Hematopoietic multipotent progenitor cell treated with erythropoietin and hydrocortisone succinate and interleukin-3 and kit ligand, for 8 days (in vitro differentiated cells): ENCODE data around the gene ATG7.
"Not testable (repeated sequence)": the region's sequence is repeated elsewhere in the genome, so short reads cannot be mapped to it uniquely, and the experiment has no call there.

Experiments used
- DNase-seq: peaks from one replicate; pipeline ENCODE4 v3.0.0-alpha.2; 2015

ATG7 gene

DNA sequence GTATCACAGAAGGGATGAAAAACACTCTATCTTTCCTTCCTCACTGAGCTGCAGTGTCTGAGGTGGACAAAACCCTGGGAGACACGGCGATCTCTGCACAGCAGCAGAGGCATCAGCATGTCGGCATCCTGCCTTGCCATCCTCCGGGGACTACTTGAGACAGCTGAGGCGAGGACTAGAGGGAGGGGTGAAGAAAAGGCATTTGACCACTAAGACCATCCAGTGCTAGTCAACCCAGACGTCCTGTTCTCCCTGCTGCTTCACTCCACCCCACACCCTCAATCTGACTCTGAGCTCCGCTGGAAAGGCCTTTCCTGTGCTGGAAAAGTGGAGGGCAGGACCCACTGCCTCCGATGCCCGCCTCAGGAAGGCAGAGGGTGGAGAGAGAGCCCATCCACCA lies 304.3 kb downstream of the ATG7 start:
- no peak for DNase-seq

DNA sequence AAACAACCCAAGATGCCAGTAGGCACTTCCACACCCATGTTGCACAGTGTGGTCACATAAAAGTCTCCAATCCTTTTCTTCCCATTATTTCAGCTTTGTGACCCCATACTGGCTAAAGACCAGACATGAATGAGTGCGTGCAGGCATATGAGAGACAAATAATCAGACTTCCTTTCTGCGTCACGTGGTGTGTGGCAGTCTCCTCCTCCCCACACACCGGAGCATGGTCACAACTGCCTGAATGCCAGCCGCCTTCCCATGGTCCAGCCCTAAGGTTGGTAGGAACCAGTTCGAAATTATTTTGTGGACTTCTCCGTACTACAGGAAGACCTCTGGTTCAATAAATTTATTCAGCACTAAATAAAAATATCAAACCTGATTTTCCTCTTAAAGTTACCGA lies 306.0 kb downstream of the ATG7 start:
- no peak for DNase-seq

DNA sequence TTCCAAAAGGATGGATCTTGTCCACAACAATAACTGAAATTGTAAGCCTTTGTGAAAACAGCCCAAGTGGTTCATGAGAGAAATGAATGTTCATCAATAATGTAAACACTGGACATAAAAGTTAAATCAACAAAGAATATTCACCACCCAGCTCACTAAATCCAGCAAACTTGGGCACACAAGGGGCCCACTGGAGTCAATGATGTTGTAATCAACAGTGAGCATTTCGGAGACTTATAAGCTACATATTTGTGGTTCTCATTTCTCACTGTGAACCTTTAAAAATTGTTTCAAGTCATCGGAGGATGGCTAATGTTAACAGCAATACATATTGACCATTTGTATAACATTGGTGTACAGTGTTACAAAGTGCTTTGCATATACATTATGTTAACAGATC lies 308.4 kb downstream of the ATG7 start:
- DNase-seq, result no peak

DNA sequence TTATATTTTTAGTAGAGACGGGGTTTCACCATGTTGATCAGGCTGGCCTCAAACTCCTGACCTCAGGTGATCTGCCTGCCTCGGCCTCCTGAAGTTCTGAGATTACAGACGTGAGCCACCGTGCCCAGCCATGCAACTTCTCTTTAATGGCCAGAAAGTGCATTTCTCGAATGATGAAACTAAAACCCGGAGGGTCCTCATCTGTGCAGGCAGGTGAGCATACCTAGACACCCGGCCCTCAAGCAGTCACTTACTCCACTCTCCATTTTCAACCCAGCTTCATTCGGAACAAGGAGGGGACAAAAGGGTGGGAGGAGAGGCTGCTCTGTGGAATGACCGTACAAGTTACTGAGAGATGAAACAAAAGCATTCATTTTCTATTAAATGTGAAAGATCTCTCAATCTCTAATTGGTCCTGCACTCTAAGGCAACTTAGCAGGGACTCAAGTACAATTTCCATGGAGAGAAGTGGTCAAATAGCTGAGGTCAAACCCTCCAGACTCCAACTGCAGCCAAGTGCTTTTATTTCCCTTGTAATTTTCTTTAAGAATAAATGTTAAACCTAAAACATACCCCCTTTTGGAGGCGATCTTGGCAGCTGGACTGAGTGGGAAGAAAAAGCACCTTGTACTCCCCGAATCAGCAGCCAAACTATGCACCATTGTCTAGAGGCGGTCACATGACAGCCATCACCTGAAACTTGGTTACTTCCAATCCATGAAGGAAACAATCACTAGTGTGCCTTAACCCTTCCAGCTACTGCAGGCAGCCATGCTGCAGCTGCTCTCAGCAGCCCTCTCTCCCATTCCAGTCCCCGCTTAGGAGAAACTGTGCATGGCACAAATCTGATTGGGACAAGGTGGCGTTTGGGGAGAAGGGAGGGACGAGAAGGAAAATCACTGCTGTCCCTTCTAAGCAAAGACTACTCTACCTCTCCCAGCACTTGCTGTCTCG lies 309.3 kb downstream of the ATG7 start:
- DNase-seq, result no peak

DNA sequence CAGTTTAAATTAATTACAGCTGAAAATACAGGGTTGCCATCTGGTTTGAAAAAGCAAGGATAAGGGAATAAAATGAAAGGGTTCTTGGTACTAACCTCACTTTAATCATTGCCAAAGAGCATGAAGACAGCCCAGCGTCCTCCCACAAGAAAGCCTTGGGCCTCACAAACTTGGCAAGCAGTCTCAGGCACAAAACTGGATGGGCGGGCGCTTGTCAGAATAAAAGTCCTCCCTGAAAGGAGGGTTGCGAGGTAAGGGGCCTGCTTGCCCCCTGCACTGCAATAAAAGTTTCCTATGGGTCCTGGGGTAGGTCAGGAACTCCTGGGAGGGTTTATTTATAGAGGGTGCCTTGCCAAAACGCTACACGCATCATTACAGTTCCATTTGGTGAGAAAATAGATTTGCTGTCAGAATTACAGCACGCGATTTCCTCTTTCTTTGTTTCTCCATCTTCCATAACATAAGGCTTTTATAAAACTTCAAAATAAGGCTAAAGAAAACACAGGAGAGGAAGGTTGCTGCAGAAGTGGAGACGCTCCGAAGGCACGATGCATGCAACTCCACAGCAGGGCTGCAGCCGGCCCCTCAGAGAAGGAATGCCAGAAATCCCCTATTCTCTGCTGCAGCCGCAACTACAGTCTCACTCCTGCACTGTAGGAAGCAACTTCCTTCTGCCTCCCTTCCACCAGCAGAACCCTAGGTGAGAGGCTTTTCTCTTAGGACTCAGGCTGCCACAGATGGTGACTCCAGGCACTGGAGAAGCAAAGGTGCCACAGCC lies 310.2 kb downstream of the ATG7 start:
- DNase-seq, result peak; percentile 56

DNA sequence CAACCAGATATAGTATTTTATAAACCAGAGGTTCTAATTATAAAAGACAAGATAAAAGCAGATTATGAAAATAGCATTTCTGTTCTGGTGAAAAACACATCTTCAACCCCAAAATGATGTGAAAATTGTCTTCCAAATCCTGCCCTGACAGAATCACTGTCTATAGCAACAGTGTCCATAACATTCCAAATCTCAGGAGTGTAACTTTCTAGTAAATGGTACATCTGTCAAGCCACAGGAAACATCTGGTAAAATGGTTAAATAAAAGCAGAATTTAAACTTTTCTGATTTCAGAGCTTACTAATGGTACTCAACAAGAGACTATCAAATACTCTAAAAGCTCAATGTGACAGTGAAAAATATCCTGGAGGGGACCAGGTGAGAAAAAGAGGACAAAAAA lies 311.0 kb downstream of the ATG7 start:
- DNase-seq, result no peak

DNA sequence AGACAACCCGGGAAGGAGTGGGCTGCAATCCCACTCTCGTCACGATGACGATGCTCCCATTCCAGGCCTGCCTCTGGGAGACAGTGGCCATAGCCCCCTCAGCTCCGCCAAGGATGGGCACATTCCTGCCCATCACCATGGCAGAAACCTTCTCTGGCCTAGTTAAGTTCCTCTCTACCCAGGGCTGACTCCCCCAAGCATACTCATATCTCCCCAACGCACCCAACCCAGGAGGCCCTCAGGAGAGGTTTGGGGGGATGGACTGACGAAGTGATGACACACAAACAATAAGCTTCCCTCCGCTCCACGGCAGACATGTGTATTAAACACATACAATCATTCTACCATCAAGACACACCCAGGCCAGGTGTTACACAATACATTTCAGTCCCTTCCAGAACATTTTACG lies 311.4 kb downstream of the ATG7 start:
- DNase-seq, result no peak

DNA sequence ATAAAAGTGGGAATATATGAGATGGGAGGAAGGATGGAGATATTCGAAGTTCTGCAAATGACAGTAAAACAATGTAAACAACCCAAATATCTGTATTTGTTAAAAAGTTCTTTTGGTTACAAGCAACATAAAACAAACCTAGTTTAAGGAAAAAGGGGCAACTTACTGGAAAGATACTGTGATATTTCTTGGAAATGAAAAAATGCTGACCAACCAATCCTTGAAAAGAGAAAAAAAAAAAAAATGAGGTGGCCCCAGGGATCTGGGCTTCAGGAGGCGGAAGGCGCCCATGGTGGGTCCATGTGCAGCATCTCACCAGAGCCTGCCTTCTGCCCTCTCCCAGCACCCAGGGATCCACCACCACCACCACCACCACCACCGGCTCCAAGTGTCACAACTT lies 312.4 kb downstream of the ATG7 start:
- no peak for DNase-seq

DNA sequence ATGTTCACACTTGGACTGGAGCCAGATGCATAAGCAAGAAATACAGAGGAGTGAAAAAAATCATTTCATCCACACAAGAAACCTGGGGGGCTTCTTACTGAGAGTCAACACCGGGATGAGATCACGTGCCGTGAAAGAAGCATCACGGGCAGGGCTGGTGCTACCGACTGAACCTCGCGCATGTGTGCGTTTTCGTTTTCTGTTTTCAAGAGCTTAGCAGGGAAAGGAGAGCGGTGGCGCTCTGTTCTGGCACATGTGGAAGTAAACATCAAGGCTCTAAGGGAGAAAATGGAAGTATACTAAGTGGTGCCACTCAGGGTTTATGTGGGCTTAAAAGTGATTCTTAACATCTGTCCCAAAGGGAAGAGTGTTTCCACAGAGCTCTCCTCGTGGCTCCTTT lies 315.6 kb downstream of the ATG7 start:
- DNase-seq, result no peak

DNA sequence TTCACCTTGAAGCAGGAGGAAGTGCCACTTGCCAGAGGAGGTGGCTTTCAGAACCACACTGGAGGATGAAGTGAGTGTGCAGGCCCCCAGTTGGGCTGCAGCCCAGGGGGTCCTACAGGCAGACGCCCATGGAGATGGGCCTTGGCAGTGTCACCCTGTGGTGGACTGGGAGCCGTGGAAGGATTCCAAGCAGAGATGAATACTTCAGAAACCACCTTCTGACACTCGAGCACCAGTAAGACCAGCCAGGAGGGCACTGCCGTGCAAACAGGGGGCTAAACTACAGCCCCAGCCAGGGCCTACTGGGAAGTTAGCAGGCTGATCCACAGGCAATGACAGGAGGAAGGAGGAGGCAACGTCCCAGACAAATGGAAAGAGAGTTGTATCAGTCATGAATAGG lies 316.1 kb downstream of the ATG7 start:
- DNase-seq, result no peak

DNA sequence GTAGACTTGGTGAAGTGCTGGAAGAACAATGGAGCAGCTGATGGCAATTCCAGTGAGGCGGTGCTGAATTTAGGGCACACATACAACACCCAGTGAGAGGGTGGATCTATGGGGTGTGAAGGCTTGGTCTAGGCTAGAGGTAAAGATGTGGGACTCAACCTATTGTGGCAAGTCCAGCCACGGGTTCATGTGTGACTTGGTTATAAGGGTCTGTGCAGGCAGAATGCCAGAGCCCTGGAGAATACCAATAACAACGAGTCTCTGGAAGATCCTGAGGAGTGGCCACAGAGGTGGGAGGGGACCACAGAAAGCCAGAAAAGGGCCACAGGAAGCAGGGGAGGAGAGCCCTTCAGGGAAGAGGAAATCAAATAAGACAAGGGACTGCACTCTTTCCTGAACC lies 316.6 kb downstream of the ATG7 start:
- DNase-seq, result no peak

DNA sequence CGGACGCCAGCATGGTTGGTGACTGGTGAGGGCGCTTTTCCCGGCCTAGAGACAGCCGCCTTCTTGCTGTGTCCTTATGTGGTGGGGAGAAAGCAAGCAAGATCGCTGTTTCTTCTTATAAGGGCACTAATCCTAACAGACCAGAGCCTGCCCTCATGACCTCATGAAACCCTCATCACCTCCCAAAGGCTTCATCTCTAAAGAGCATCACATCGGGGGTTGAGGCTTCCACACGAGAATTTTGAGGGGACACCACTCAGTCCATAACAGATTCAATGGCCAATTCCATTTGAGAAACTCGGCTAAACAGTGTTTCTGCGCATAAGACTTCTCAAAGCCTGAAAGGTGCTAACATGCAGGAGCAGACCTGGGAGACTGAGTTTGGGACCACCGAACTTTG lies 317.5 kb downstream of the ATG7 start:
- DNase-seq, result no peak

DNA sequence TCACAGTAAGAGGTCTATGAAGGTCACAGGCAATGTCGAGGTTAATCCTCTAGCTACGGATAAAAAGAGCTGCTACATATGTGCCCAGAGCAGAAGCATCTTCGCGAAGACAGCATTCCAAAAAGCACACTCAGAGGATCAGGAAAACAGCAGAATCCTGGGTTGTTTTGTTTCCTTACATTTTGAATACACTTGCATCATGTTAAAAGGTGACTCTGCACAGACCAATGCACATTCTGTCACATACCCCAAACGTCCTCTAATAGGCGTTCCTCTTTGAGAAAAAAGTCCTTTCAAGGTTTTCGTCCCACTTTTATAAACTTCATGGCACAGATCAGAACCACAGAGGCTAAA lies 318.8 kb downstream of the ATG7 start:
- no peak for DNase-seq

DNA sequence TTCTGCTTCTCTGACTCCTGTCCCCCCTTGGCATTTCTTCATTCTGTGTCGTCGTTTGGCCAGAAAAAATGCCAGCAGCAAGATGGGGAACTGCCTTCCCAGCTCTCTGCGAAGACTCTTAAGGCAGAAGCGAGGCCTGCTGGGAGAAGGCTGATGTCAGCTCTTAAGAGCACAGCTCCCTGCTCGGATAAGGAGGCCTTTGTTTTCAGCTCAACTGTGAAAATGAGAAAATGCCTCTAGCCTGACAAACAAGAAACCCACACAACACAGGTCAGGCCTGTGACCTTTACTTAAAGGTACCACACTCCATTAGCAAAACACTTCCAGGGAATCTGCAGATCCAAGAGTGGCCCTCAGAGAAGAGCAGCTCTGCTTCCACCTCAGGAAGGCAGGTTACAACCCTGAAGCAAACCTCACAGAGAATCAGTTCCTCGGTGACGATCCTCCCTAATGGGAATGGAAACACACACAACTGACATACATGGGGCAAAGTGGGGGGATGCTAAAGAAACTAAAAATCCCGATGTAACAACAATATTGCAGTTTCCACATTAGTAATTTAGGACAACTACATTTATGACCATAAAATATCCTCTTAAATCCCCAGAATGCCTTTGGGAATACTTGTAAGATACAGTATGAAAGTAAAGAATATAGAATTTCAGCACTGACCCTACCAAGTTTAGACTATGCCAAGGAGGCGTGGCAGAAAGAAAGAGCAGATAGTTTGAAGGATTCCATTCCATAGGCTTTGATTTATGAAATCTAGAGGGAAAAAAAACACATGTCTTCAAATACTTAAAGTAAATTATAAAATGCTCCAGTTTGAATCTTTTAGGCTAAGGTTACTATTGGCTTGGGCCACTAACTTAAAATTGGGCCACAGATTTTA lies 319.4 kb downstream of the ATG7 start:
- DNase-seq, result no peak

DNA sequence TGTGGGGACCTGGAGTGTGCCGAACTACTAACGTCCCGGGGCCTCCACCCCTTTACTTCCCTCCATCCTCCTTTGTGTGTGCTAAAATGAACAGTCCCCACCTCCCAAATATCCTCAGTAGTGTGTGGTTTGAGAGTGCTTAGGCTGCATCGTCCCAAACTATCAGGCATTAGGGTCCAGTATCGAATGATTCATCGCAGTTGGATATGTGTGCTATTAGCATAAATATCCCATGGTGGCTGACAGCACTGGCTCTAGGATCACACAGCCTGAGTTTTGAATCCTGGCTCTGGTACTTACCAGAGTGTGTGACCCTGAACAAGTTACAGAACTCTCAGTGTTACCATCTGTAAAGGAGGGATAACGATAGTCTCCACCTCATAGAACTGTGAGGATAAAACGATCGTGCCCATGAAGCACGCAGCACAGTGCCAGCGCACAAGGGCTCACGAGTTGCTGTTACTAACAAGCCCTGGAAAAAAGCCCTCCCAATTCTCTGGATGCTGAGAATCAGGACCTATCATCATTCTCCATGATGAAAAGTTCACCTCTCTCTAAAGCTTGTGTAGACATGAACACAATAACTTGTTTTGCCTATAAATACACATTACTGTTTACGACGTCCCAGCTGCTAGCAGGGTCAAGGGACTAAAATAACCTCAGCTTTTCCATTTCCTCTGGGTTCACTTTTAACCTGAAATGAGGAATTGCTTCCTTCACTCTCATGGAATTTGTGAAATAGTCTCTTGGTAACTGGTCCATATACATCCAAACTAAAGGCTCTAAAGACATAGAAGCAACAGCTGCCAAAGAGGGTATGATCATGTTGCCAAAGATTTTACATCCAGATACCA lies 320.5 kb downstream of the ATG7 start:
- no peak for DNase-seq

DNA sequence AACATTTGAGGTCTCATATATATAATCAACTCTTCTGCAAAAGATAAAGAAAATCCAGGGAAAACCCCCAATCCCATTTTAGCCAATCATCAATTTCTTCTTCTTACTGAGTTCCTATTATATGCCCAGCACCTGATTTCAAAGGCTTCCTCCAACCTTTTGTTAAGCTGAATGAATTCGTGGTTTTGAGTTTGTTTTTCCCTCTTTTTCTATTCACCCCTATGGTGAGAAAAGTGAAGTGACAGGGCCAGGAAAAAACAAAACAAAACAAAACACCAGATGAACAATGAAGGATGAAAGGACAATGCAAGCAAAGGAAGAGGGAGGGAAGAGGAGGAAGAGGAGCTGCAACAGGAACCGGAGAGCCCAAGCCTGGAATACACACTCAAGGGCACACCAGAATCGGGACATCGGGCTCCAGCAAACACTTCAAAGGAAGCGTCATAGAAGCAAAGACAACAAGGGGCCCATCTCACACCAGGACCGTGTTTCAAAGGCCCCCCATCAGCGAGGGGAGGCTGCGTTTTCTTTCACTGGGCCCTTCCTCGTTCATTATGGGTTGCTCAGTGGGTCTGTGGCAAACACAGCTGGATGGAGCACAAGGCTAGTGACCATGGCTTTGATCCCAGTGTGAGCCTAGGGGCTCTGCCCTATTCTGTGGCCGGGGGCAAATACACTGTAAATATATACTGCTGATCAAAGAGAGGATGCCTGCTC lies 321.3 kb downstream of the ATG7 start:
- DNase-seq, result no peak

DNA sequence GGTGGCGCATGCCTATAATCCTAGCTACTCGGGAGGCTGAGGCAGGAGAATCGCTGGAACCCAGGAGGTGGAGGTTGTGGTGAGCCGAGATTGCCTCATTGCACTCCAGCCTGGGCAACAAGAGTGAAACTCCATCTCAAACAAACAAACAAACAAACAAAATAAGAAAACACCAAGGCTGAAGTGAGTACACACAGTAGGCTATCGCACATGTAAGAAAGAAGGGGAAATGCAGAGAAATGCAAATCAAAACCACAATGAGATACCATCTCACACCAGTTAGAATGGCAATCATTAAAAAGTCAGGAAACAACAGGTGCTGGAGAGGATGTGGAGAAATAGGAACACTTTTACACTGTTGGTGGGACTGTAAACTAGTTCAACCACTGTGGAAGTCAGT lies 322.8 kb downstream of the ATG7 start:
- not testable (repeated sequence) for DNase-seq

DNA sequence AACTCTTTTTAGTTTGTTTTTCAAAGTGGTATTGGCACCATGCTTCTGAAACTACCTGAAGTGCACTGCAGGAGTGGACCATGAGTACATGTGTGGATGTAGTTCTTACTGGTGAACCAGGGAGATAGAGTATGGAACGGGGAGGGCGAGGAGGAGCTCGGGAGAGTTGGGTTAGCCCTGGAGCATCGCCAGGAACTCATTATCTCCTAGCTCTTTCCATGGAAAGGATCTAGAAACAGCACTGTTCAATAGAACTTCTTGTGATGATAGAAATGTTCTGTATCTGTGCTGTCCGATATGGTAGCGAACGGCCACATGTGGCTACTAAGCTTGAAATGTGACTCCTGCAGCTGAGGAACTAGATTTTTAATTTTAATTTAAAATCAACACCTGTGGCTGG lies 324.2 kb downstream of the ATG7 start:
- DNase-seq, result peak; percentile 76

DNA sequence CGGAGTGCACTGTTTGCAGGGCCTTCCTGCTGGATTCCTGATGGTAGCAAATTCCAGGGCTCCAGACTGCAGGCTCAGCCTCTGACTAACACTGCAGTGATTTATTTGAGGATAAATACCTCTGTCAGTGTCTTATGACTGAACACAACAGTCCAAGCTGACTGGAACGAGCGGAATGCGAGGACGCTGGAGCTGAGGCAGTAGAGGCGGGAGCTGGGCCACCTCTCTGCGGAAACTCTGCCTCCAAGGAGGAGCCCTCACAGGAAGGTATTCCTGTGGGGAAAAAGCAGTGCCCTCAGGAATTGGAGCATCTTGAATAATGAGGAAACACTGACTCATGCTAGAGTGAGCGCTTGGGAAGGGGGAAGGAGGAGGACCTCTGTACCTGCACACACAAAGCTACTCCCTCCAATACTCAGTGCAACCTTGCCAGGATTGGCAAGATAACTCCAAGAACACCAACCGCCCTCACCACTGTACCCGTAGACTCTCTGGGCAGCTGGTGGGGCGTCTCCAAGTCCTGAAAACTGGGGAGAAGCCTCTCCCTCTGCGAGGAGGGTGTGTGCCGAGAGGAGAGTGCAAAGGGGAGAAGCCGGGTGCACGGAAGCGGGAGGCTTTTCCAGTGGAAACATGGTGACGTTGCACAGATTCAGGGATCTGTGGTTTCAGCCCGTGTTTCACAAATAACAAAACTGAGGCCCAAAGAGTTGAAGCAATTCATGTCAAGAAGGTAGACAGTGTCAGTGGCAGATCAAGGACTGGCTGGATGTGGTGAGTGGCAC lies 328.5 kb downstream of the ATG7 start:
- DNase-seq, result no peak

DNA sequence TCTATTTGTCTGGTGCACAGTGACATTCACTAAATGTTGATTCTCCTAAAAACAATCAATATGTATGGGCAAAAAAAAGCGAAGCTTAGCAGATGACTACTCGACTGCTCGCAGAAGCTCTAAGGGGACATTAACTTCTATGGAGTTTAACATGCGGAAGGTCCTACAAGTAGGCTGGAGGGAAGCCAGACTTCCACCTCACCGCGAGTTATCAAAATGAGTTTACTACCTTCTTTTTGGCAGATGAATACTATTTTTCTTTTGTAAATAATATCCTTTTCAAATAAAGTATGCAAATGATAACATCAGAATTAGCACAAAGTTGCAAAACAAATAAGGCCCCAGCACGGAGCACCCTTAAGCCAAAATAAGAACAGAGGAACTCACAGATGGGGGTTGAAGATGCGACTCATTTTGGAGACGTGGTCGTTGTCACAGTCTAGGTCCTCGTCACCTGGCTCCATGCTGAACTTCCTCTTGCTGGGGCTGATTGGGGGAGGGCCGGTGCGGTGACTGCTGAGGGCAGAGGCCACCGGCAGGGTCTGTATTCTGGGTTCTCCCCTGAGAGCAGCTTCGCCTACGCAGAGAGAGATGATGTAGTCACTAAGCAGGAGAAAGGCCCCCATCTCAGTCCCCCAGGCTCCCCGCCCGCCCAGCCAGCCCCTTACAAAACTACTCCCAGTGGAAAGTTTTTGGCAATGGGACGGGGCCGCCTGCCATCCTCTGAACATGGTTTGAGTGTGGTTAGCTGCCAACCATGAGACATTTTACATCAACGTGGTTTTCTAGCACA lies 329.4 kb downstream of the ATG7 start:
- no peak for DNase-seq
